ENCODE results near the gene TEX13A. TPM values are rescaled to one million over a fixed set of nuclear protein-coding genes. Genes with fewer than 3 reads are reported as not detected.
"Not testable (repeated sequence)": the region's sequence is repeated elsewhere in the genome, so short reads cannot be mapped to it uniquely, and the experiment has no call there.

Gene TEX13A
- polyA plus RNA-seq, 1 experiment = not detected

DNA sequence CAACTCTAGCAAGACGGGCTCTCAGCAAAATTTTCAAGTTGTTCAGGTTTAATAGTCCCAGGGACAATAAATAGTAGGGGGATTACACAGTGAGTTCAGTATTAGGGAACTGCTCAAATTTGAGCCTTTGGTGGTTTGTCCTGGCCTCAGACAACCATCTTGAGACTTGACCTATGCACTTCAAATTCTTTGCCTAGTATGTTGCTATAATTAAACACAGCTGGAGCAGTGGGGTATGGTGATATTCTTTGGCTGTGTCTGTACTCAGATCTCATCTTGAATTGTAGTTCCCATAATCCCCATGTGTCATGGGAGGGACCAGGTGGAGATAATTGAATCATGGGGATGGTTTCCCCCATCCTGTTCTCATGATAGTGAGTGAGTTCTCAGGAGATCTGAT lies 43.3 kb upstream of the TEX13A start:
- Histone ChIP-seq H3K27me3 (ENCODE audit: control insufficient read depth, insufficient read depth, low read length) (no peaks in the 10 kb centered on the region), H3K4me3 (ENCODE audit: low read depth, low read length) (no peak overlapping the region), H3K27ac (ENCODE audit: low read depth, low read length) (no peak overlapping the region), H3K9me3 (ENCODE audit: control insufficient read depth, insufficient read depth, low read length) (no peaks in the 10 kb centered on the region)
- DNase-seq (ENCODE audit: low read depth, low spot score) = no peak
- POLR2A ChIA-PET = no interaction called here
- TF ChIP-seq, protein P1, sequence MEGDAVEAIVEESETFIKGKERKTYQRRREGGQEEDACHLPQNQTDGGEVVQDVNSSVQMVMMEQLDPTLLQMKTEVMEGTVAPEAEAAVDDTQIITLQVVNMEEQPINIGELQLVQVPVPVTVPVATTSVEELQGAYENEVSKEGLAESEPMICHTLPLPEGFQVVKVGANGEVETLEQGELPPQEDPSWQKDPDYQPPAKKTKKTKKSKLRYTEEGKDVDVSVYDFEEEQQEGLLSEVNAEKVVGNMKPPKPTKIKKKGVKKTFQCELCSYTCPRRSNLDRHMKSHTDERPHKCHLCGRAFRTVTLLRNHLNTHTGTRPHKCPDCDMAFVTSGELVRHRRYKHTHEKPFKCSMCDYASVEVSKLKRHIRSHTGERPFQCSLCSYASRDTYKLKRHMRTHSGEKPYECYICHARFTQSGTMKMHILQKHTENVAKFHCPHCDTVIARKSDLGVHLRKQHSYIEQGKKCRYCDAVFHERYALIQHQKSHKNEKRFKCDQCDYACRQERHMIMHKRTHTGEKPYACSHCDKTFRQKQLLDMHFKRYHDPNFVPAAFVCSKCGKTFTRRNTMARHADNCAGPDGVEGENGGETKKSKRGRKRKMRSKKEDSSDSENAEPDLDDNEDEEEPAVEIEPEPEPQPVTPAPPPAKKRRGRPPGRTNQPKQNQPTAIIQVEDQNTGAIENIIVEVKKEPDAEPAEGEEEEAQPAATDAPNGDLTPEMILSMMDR (IDR thresholded peaks at IDR 0.05; ENCODE audit: low read depth, low read length) = no peak
- CTCF ChIA-PET = no interaction called here

DNA sequence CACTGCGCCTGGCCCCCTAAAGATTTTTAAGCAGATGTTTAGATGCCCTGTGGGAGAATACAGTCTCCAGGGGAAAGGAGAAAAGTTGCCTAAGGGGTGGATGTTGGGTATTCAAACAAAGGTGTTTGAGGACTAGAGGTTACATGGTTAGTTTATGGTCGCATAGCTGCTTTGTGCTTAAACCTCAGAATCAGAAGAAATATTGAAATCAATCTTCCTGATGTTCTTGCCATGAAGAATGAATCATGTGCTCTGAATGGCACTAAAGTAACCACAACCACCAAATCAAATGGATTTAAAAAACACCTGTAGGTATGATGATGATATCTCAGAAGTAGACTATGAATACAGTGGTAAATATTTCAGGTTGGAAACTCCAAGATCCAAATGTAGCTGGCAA lies 42.7 kb upstream of the TEX13A start:
- TF ChIP-seq, protein P1 (IDR thresholded peaks at IDR 0.05; ENCODE audit: low read depth, low read length) = no peak
- DNase-seq (ENCODE audit: low read depth, low spot score) = no peak
- POLR2A ChIA-PET = no interaction called here
- H3K9me3 ChIP-seq (ENCODE audit: control insufficient read depth, insufficient read depth, low read length) = no peaks in the 10 kb centered on the region
- no peaks in the 10 kb centered on the region for H3K27me3 ChIP-seq (ENCODE audit: control insufficient read depth, insufficient read depth, low read length)
- CTCF ChIA-PET = no interaction called here
- no peak overlapping the region for H3K4me3 ChIP-seq (ENCODE audit: low read depth, low read length)
- no peak overlapping the region for H3K27ac ChIP-seq (ENCODE audit: low read depth, low read length)

DNA sequence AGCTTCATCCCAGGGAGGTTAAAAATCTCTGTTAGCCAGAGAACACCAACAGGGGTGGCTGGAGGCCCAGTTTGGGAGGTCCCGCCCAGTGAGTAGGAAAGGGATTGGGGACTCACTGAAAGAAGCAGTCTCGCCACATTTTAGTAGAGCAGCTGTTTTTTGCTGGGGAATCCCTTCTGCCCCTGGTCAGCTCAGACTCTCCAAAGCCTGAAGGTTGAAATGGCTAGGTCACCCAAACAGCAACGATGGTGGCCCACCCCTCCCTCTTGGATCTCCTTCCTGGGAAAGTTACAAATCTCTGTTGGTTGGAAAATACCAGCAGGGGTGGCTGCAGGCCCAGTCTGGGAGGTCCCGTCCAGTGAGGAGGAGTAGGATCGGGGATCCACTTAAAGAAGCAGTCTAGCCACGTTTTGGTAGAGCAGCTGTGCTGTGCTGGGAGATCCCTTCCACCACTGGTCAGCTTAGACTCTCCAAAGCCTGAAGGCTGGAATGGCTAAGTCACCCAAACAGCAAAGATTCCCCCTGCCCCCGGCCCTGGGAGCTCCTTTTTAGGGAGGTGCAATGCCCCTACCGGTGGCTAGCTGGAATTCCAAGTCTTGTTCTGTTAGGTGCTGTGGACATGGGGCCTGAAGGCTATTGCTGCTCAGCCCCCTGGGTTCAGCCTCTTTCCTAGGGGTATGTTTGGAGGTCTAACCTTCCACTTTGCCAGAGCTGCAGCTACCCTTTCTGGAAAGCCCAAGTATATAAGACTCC lies 40.0 kb upstream of the TEX13A start:
- DNase-seq (ENCODE audit: low read depth, low spot score) = no peak
- ChIA-PET CTCF (no interaction called here), POLR2A (no interaction called here)
- no peaks in the 10 kb centered on the region for H3K9me3 ChIP-seq (ENCODE audit: control insufficient read depth, insufficient read depth, low read length)
- no peak overlapping the region for H3K4me3 ChIP-seq (ENCODE audit: low read depth, low read length)
- H3K27ac ChIP-seq (ENCODE audit: low read depth, low read length) = no peak overlapping the region
- TF ChIP-seq, protein P1 (IDR thresholded peaks at IDR 0.05; ENCODE audit: low read depth, low read length) = no peak
- no peaks in the 10 kb centered on the region for H3K27me3 ChIP-seq (ENCODE audit: control insufficient read depth, insufficient read depth, low read length)

DNA sequence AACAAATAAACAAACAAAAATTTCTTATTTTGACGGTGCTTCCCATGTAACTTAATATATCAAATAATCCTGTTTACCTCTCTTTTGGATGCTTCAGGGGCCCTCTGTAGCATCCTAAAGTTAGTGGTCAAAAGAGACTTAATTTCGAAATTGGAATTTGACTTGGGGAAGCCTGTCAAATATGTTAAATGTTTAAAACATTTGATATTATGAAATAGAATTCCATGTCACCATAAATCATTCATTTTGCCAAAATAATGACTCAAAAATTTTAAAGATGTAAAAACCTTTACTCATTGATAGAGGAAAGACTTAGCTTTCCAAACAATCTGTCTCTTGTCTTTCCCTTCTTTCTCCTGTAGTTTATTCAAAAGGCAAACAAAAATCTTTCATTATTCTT lies 20.6 kb upstream of the TEX13A start:
- no peak overlapping the region for H3K27ac ChIP-seq (ENCODE audit: low read depth, low read length)
- no peak for DNase-seq (ENCODE audit: low read depth, low spot score)
- ChIA-PET POLR2A (no interaction called here), CTCF (no interaction called here)
- no peak overlapping the region for H3K4me3 ChIP-seq (ENCODE audit: low read depth, low read length)
- TF ChIP-seq, protein P1 (IDR thresholded peaks at IDR 0.05; ENCODE audit: low read depth, low read length) = no peak
- H3K9me3 ChIP-seq (ENCODE audit: control insufficient read depth, insufficient read depth, low read length) = no peaks in the 10 kb centered on the region
- no peaks in the 10 kb centered on the region for H3K27me3 ChIP-seq (ENCODE audit: control insufficient read depth, insufficient read depth, low read length)

DNA sequence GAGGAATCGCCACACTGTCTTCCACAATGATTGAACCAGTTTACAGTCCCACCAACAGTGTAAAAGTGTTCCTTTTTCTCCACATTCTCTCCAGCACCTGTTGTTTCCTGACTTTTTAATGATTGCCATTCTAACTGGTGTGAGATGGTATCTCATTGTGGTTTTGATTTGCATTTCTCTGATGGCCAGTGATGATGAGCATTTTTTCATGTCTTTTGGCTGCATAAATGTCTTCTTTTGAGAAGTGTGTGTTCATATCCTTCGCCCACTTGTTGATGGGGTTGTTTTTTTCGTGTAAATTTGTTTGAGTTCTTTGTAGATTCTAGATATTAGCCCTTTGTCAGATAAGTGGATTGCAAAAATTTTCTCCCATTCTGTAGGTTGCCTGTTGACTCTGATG lies 16.9 kb upstream of the TEX13A start:
- DNase-seq (ENCODE audit: low read depth, low spot score); POLR2A ChIA-PET; H3K9me3 ChIP-seq (ENCODE audit: control insufficient read depth, insufficient read depth, low read length); H3K27me3 ChIP-seq (ENCODE audit: control insufficient read depth, insufficient read depth, low read length); H3K27ac ChIP-seq (ENCODE audit: low read depth, low read length); H3K4me3 ChIP-seq (ENCODE audit: low read depth, low read length); CTCF ChIA-PET: not testable (repeated sequence)
